HEK293 (cell line): ENCODE data around the gene C19orf38.

Experiments
- GLIS2 ChIP-seq: fragments of 450-650 bp; formaldehyde crosslinking; IDR thresholded peaks from 2 replicates; pipeline ENCODE4 v1.5.1; 2016; ENCODE audit warnings: missing biosample characterization, missing genetic modification characterization
- HOXC10 ChIP-seq: sonication (generic); formaldehyde crosslinking; IDR thresholded peaks from 2 replicates; pipeline ENCODE4 v1.8.1; 2023; ENCODE audit warnings: mild to moderate bottlenecking, missing genetic modification reagents
- IKZF3 ChIP-seq: fragments of 450-650 bp; IDR thresholded peaks from 2 replicates; pipeline ENCODE4 v1.5.0; 2018; ENCODE audit warnings: missing biosample characterization, mild to moderate bottlenecking, missing genetic modification characterization, moderate library complexity
- KLF16 ChIP-seq: fragments of 450-650 bp; formaldehyde crosslinking; IDR thresholded peaks from 2 replicates; pipeline ENCODE4 v1.5.1; 2017; ENCODE audit warnings: missing biosample characterization, missing genetic modification characterization
- KLF7 ChIP-seq: fragments of 450-650 bp; formaldehyde crosslinking; IDR thresholded peaks from 2 replicates; pipeline ENCODE4 v1.5.1; 2016; ENCODE audit warnings: missing biosample characterization, missing genetic modification characterization, borderline replicate concordance
- MYNN ChIP-seq: fragments of 450-650 bp; formaldehyde crosslinking; IDR thresholded peaks from 2 replicates; pipeline ENCODE4 v1.5.1; 2016; ENCODE audit warnings: missing biosample characterization, missing genetic modification characterization, borderline replicate concordance
- OSR2 ChIP-seq: fragments of 450-650 bp; formaldehyde crosslinking; IDR thresholded peaks from 2 replicates; pipeline ENCODE4 v1.5.1; 2016; ENCODE audit warnings: missing biosample characterization, missing genetic modification characterization
- SCRT2 ChIP-seq: fragments of 450-650 bp; formaldehyde crosslinking; IDR thresholded peaks from 2 replicates; pipeline ENCODE4 v1.5.1; 2016; ENCODE audit warnings: missing biosample characterization, missing genetic modification characterization
- ZBTB8A ChIP-seq: fragments of 450-650 bp; formaldehyde crosslinking; IDR thresholded peaks from 2 replicates; pipeline ENCODE4 v1.5.1; 2016; ENCODE audit warnings: missing biosample characterization, missing genetic modification characterization
- ZNF114 ChIP-seq: fragments of 450-650 bp; formaldehyde crosslinking; IDR thresholded peaks from 2 replicates; pipeline ENCODE4 v1.5.0; 2017; ENCODE audit warnings: missing biosample characterization, missing genetic modification characterization
- ZNF169 ChIP-seq: fragments of 450-650 bp; formaldehyde crosslinking; IDR thresholded peaks from 2 replicates; pipeline ENCODE4 v1.5.1; 2016; ENCODE audit warnings: missing biosample characterization, missing genetic modification characterization
- ZNF23 ChIP-seq: fragments of 450-650 bp; formaldehyde crosslinking; IDR thresholded peaks from 2 replicates; pipeline ENCODE4 v1.5.1; 2016; ENCODE audit warnings: missing biosample characterization, missing genetic modification characterization, borderline replicate concordance
- ZNF24 ChIP-seq: fragments of 450-650 bp; formaldehyde crosslinking; IDR thresholded peaks from 2 replicates; pipeline ENCODE4 v1.5.1; 2016; ENCODE audit warnings: missing biosample characterization, missing genetic modification characterization
- ZNF266 ChIP-seq: fragments of 450-650 bp; formaldehyde crosslinking; IDR thresholded peaks from 2 replicates; pipeline ENCODE4 v1.5.1; 2016; ENCODE audit warnings: missing biosample characterization, missing genetic modification characterization, low read depth
- ZNF311 ChIP-seq: fragments of 450-650 bp; formaldehyde crosslinking; IDR thresholded peaks from 2 replicates; pipeline ENCODE4 v1.5.1; 2017; ENCODE audit warnings: missing biosample characterization, missing genetic modification characterization, borderline replicate concordance
- ZNF416 ChIP-seq: fragments of 450-650 bp; formaldehyde crosslinking; IDR thresholded peaks from 2 replicates; pipeline ENCODE4 v1.5.1; 2016; ENCODE audit warnings: missing biosample characterization, missing genetic modification characterization
- ZNF488 ChIP-seq: fragments of 450-650 bp; formaldehyde crosslinking; IDR thresholded peaks from 2 replicates; pipeline ENCODE4 v1.5.1; 2016; ENCODE audit warnings: missing biosample characterization, missing genetic modification characterization
- ZNF513 ChIP-seq: fragments of 450-650 bp; IDR thresholded peaks from 2 replicates; pipeline ENCODE4 v1.5.1; 2018; ENCODE audit warnings: missing biosample characterization, missing genetic modification characterization
- ZNF548 ChIP-seq: fragments of 450-650 bp; formaldehyde crosslinking; IDR thresholded peaks from 2 replicates; pipeline ENCODE4 v1.5.1; 2016; ENCODE audit warnings: missing biosample characterization, missing genetic modification characterization
- ZNF585B ChIP-seq: fragments of 450-650 bp; formaldehyde crosslinking; IDR thresholded peaks from 2 replicates; pipeline ENCODE4 v1.5.1; 2016; ENCODE audit warnings: missing biosample characterization, missing genetic modification characterization
- ZNF624 ChIP-seq: fragments of 450-650 bp; formaldehyde crosslinking; IDR thresholded peaks from 2 replicates; pipeline ENCODE4 v1.5.1; 2017; ENCODE audit warnings: missing biosample characterization, missing genetic modification characterization
- ZNF76 ChIP-seq: fragments of 450-650 bp; formaldehyde crosslinking; IDR thresholded peaks from 2 replicates; pipeline ENCODE4; 2016; ENCODE audit warnings: low read depth, missing biosample characterization, missing genetic modification characterization, borderline replicate concordance
- ZSCAN18 ChIP-seq: fragments of 450-650 bp; formaldehyde crosslinking; IDR thresholded peaks from 2 replicates; pipeline ENCODE4 v1.5.1; 2016; ENCODE audit warnings: missing biosample characterization, missing genetic modification characterization
- TF ChIP-seq, protein P1 (sequence below): fragments of 450-650 bp; formaldehyde crosslinking; conservative IDR thresholded peaks from 2 replicates; pipeline ENCODE4 v1.5.1; 2016; ENCODE audit warnings: low read depth, missing biosample characterization, missing genetic modification characterization
- TF ChIP-seq, protein P2 (sequence below): fragments of 450-650 bp; formaldehyde crosslinking; IDR thresholded peaks from 2 replicates; pipeline ENCODE4 v1.5.1; 2017; ENCODE audit warnings: missing biosample characterization, missing genetic modification characterization
- TF ChIP-seq, protein P3 (sequence below): fragments of 450-650 bp; formaldehyde crosslinking; conservative IDR thresholded peaks from 2 replicates; pipeline ENCODE4 v1.5.1; 2016; ENCODE audit warnings: low read depth, missing biosample characterization, missing genetic modification characterization

The C19orf38 gene

GRCh38 chr19:10871711-10872545 lies 23.7 kb downstream of the C19orf38 start (continued):
- no peak for TF ChIP-seq ZNF488 (tag by site-specific recombination)
- no peak for TF ChIP-seq MYNN (tag by site-specific recombination)
- TF ChIP-seq ZBTB8A, result peak; percentile 60
- TF ChIP-seq SCRT2 (tag by site-specific recombination), result no peak
- TF ChIP-seq IKZF3 (tag by site-specific recombination), result peak; percentile 13; the same call in 1 of the 2 replicates
- TF ChIP-seq ZNF311 (tag by site-specific recombination), result no peak
- no peak for TF ChIP-seq ZNF23
- no peak for TF ChIP-seq ZNF548 (tag by site-specific recombination)
- peak; percentile 40; the same call in 1 of the 2 replicates for TF ChIP-seq ZNF76 (tag by site-specific recombination)
- no peak for TF ChIP-seq ZNF114 (tag by site-specific recombination)
- no peak for TF ChIP-seq ZNF24 (tag by site-specific recombination)
- TF ChIP-seq, protein P1, sequence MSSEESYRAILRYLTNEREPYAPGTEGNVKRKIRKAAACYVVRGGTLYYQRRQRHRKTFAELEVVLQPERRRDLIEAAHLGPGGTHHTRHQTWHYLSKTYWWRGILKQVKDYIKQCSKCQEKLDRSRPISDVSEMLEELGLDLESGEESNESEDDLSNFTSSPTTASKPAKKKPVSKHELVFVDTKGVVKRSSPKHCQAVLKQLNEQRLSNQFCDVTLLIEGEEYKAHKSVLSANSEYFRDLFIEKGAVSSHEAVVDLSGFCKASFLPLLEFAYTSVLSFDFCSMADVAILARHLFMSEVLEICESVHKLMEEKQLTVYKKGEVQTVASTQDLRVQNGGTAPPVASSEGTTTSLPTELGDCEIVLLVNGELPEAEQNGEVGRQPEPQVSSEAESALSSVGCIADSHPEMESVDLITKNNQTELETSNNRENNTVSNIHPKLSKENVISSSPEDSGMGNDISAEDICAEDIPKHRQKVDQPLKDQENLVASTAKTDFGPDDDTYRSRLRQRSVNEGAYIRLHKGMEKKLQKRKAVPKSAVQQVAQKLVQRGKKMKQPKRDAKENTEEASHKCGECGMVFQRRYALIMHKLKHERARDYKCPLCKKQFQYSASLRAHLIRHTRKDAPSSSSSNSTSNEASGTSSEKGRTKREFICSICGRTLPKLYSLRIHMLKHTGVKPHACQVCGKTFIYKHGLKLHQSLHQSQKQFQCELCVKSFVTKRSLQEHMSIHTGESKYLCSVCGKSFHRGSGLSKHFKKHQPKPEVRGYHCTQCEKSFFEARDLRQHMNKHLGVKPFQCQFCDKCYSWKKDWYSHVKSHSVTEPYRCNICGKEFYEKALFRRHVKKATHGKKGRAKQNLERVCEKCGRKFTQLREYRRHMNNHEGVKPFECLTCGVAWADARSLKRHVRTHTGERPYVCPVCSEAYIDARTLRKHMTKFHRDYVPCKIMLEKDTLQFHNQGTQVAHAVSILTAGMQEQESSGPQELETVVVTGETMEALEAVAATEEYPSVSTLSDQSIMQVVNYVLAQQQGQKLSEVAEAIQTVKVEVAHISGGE (tag by site-specific recombination), result peak; percentile 14; the same call in 1 of the 2 replicates
- TF ChIP-seq ZNF513, result no peak
- TF ChIP-seq, protein P2, sequence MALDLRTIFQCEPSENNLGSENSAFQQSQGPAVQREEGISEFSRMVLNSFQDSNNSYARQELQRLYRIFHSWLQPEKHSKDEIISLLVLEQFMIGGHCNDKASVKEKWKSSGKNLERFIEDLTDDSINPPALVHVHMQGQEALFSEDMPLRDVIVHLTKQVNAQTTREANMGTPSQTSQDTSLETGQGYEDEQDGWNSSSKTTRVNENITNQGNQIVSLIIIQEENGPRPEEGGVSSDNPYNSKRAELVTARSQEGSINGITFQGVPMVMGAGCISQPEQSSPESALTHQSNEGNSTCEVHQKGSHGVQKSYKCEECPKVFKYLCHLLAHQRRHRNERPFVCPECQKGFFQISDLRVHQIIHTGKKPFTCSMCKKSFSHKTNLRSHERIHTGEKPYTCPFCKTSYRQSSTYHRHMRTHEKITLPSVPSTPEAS (tag by site-specific recombination), result no peak
- TF ChIP-seq HOXC10, result no peak
- TF ChIP-seq ZNF169, result no peak
- no peak for TF ChIP-seq ZSCAN18 (tag by site-specific recombination)
- no peak for TF ChIP-seq ZNF624 (tag by site-specific recombination)
- TF ChIP-seq OSR2, result no peak
- TF ChIP-seq ZNF266, result no peak
- TF ChIP-seq KLF7, result peak; percentile 80
- TF ChIP-seq, protein P3, sequence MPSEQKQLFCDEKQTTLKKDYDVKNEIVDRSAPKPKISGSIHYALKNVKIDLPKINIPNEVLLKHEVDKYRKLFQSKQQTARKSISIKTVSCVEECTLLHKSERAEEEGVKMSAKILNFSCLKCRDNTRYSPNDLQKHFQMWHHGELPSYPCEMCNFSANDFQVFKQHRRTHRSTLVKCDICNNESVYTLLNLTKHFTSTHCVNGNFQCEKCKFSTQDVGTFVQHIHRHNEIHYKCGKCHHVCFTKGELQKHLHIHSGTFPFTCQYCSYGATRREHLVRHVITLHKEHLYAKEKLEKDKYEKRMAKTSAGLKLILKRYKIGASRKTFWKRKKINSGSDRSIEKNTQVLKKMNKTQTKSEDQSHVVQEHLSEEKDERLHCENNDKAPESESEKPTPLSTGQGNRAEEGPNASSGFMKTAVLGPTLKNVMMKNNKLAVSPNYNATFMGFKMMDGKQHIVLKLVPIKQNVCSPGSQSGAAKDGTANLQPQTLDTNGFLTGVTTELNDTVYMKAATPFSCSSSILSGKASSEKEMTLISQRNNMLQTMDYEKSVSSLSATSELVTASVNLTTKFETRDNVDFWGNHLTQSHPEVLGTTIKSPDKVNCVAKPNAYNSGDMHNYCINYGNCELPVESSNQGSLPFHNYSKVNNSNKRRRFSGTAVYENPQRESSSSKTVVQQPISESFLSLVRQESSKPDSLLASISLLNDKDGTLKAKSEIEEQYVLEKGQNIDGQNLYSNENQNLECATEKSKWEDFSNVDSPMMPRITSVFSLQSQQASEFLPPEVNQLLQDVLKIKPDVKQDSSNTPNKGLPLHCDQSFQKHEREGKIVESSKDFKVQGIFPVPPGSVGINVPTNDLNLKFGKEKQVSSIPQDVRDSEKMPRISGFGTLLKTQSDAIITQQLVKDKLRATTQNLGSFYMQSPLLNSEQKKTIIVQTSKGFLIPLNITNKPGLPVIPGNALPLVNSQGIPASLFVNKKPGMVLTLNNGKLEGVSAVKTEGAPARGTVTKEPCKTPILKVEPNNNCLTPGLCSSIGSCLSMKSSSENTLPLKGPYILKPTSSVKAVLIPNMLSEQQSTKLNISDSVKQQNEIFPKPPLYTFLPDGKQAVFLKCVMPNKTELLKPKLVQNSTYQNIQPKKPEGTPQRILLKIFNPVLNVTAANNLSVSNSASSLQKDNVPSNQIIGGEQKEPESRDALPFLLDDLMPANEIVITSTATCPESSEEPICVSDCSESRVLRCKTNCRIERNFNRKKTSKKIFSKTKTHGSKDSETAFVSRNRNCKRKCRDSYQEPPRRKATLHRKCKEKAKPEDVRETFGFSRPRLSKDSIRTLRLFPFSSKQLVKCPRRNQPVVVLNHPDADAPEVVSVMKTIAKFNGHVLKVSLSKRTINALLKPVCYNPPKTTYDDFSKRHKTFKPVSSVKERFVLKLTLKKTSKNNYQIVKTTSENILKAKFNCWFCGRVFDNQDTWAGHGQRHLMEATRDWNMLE (tag by site-specific recombination), result no peak
- no peak for TF ChIP-seq ZNF416
- no peak for TF ChIP-seq ZNF585B (tag by site-specific recombination)
- TF ChIP-seq KLF16 (tag by site-specific recombination), result peak; percentile 44; the same call in 1 of the 2 replicates
- peak; percentile 90; the same call in 1 of the 2 replicates for TF ChIP-seq GLIS2
